Progenitor cell of endocrine pancreas (in vitro differentiated cells): Measurements from ENCODE around the gene POU2AF1. TPM values are rescaled to one million over a fixed set of nuclear protein-coding genes. Genes with fewer than 3 reads are reported as not detected.

Source experiments
- DNase-seq: peaks from one replicate; pipeline ENCODE4 v3.0.0; 2021; ENCODE audit warnings: low spot score; ENCODE audit not compliant: unreplicated experiment
- H3K27ac Mint-ChIP-seq: 2 replicates; pipeline ENCODE4 v1.8.0; 2021; ENCODE audit warnings: mild to moderate bottlenecking, moderate library complexity, mixed read lengths
- H3K27me3 Mint-ChIP-seq: 2 replicates; pipeline ENCODE4 v1.8.0; 2021; ENCODE audit warnings: mixed read lengths
- H3K36me3 Mint-ChIP-seq: 2 replicates; pipeline ENCODE4 v1.8.0; 2022; ENCODE audit warnings: mixed read lengths; ENCODE audit not compliant: insufficient read depth
- H3K4me1 Mint-ChIP-seq: 2 replicates; pipeline ENCODE4 v1.8.0; 2021; ENCODE audit warnings: low read depth, mixed read lengths
- H3K4me3 Mint-ChIP-seq: 2 replicates; pipeline ENCODE4 v1.8.0; 2021; ENCODE audit warnings: low read depth, mild to moderate bottlenecking, moderate library complexity, mixed read lengths
- H3K9me3 Mint-ChIP-seq: 2 replicates; pipeline ENCODE4 v1.8.0; 2021; ENCODE audit warnings: low read depth, mixed read lengths
- total RNA-seq: library from RNA; stranded (reverse); gene quantifications from 2 replicates; pipeline ENCODE4 v1.2.1, GENCODE V29; 2021
- TF ChIP-seq, protein P1 (sequence below): fragments of 200-600 bp; sonication (generic); IDR thresholded peaks from one replicate; pipeline ENCODE4 v1.5.0; 2021; ENCODE audit warnings: antibody characterized with exemption, mild to moderate bottlenecking; ENCODE audit not compliant: unreplicated experiment

POU2AF1 gene
- total RNA-seq, 1 donor from 2014 or later: 0.43 TPM

DNA sequence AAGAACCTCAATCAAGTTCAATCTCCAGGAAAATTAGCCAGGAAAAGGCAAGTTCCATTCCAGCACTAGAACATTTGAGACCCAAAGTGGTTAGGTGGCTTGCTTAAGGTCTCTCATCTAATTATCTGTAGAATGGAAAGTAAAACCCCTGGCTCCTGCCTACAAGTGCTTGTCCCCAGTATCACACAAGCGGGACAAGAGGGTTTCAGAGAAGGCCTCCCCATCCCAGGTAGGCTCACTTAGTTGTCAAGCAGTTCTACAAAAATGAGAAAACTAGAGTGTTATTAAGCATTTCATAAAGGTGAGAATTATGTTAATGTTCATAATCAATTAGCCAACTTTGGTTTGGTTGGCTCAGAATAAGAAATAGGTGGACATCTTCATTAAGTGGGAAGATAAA, 5.5 kb downstream of the POU2AF1 start:
- Mint-ChIP-seq H3K4me3 (no peak overlapping the region), H3K27ac (no peak overlapping the region), H3K27me3 (peaks cover 4% of the 10 kb centered on the region), H3K9me3 (no peaks in the 10 kb centered on the region), H3K4me1 (peaks cover 3% of the 10 kb centered on the region), H3K36me3 (no peaks in the 10 kb centered on the region)
- TF ChIP-seq, protein P1, sequence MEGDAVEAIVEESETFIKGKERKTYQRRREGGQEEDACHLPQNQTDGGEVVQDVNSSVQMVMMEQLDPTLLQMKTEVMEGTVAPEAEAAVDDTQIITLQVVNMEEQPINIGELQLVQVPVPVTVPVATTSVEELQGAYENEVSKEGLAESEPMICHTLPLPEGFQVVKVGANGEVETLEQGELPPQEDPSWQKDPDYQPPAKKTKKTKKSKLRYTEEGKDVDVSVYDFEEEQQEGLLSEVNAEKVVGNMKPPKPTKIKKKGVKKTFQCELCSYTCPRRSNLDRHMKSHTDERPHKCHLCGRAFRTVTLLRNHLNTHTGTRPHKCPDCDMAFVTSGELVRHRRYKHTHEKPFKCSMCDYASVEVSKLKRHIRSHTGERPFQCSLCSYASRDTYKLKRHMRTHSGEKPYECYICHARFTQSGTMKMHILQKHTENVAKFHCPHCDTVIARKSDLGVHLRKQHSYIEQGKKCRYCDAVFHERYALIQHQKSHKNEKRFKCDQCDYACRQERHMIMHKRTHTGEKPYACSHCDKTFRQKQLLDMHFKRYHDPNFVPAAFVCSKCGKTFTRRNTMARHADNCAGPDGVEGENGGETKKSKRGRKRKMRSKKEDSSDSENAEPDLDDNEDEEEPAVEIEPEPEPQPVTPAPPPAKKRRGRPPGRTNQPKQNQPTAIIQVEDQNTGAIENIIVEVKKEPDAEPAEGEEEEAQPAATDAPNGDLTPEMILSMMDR: no peak
- DNase-seq: no peak

DNA sequence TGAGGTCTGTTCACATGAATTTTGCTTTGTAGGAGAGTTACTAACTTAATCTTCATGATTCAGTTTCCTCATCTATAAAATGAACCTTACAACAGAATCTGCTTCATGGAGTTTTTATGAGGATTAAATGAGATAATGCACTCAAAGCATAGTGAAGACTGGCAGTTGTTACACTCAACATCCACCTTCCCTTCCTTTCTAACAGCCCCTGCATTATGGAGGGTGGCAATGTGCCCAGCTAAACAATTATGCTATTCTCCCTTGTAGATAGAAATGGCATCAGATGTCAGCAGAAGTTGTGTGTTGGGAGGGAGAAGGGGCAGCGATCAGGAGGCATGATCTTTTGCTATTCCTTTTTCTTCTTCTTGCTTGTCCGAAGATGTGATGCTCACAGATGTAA, 6.5 kb downstream of the POU2AF1 start:
- Mint-ChIP-seq H3K27me3 (peaks cover 4% of the 10 kb centered on the region), H3K27ac (no peak overlapping the region), H3K4me1 (peaks cover 3% of the 10 kb centered on the region), H3K9me3 (no peaks in the 10 kb centered on the region), H3K4me3 (no peak overlapping the region), H3K36me3 (no peaks in the 10 kb centered on the region)
- TF ChIP-seq, protein P1: no peak
- no peak for DNase-seq

- no peak overlapping the region for H3K4me3 Mint-ChIP-seq
- H3K4me1 Mint-ChIP-seq: peaks cover 6% of the 10 kb centered on the region
- H3K27ac Mint-ChIP-seq: no peak overlapping the region
- TF ChIP-seq, protein P1: no peak
- H3K36me3 Mint-ChIP-seq: no peaks in the 10 kb centered on the region
- H3K27me3 Mint-ChIP-seq: peaks cover 4% of the 10 kb centered on the region
- H3K9me3 Mint-ChIP-seq: peaks cover 5% of the 10 kb centered on the region
- no peak for DNase-seq
Measured at GRCh38 chr11:111370902-111371578, 8.0 kb downstream of the POU2AF1 start.

DNA sequence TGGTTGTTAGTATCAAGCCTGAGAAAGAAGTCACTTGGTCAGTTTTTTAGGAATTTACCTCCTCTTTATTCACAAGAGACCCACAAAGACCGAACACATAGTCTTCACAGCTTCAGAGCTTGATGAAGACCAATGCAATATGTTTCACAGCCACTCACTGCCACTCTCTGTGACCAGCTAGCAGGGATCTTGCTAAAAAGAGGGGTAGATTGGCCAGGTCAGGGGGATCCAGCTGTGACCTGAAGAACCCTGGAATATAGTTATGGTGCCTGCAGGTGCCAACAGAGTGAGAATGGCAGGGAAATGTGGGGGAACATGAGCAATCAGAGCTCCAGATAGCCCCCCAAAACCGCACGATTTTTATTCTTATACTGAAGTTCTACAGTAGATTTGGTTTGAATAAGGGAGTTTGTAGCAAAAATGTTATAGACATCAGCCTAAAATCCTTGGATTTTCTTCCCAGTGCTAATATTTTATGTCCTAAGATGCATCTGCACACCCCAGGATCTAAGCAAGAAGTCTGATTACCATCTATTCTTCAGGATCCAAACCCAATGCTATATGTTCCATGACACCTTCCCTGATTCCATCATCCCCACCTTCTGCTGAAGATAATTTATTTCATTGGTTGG, 8.7 kb downstream of the POU2AF1 start:
- DNase-seq: no peak
- Mint-ChIP-seq H3K36me3 (no peaks in the 10 kb centered on the region), H3K4me1 (peaks cover 12% of the 10 kb centered on the region)

DNA sequence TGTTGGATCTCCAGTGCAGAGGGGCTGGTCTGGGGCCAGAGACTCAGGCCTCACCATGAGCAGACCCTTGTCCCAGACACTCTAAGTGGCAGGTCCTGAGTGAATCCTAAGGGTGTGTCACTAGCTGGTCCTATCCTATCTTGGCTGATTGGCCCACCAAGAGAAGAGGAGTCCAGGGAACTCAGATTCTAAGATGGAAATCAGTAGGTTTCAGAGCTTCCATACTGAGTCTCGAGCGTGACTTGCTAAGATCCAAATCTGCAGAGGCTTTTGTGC, 10.9 kb downstream of the POU2AF1 start:
- peaks cover 7% of the 10 kb centered on the region for H3K9me3 Mint-ChIP-seq
- H3K4me3 Mint-ChIP-seq: no peak overlapping the region
- H3K4me1 Mint-ChIP-seq: peaks cover 15% of the 10 kb centered on the region
- no peak for DNase-seq
- TF ChIP-seq, protein P1: no peak
- H3K36me3 Mint-ChIP-seq: no peaks in the 10 kb centered on the region
- peaks cover 4% of the 10 kb centered on the region for H3K27me3 Mint-ChIP-seq
- no peak overlapping the region for H3K27ac Mint-ChIP-seq

More for the DNA sequence above, 8.7 kb downstream of the POU2AF1 start:
- H3K27ac Mint-ChIP-seq: no peak overlapping the region
- TF ChIP-seq, protein P1: no peak
- H3K27me3 Mint-ChIP-seq: peaks cover 4% of the 10 kb centered on the region
- peaks cover 7% of the 10 kb centered on the region for H3K9me3 Mint-ChIP-seq
- no peak overlapping the region for H3K4me3 Mint-ChIP-seq
